IPS DF 4.7 (cell line): ENCODE measurements around the gene PTPN1.
"Not testable (repeated sequence)": the region's sequence is repeated elsewhere in the genome, so short reads cannot be mapped to it uniquely, and the experiment has no call there.

ENCODE experiments used
- DNase-seq: peaks from one replicate; pipeline ENCODE4 v3.0.0-alpha.2; 2013; ENCODE audit warnings: low spot score; ENCODE audit errors: extremely low read depth

Gene PTPN1

GRCh38 chr20:50608750-50609104, 98.5 kb downstream of the PTPN1 start:
- no peak for DNase-seq

- no peak for DNase-seq
Observed at GRCh38 chr20:50609438-50609989, 99.3 kb downstream of the PTPN1 start.

GRCh38 chr20:50610212-50610718, 100.1 kb downstream of the PTPN1 start:
- no peak for DNase-seq

GRCh38 chr20:50611128-50611810, 101.1 kb downstream of the PTPN1 start:
- DNase-seq: no peak

GRCh38 chr20:50613438-50614169, 103.4 kb downstream of the PTPN1 start:
- no peak for DNase-seq

GRCh38 chr20:50615407-50615806, 105.2 kb downstream of the PTPN1 start:
- DNase-seq: no peak

GRCh38 chr20:50617022-50617421, 106.8 kb downstream of the PTPN1 start:
- no peak for DNase-seq

- DNase-seq: no peak
Observed at GRCh38 chr20:50618537-50618936, 108.4 kb downstream of the PTPN1 start.

GRCh38 chr20:50620459-50620858, 110.3 kb downstream of the PTPN1 start:
- not testable (repeated sequence) for DNase-seq

- DNase-seq: no peak
Observed at GRCh38 chr20:50621068-50621665, 111.0 kb downstream of the PTPN1 start.

GRCh38 chr20:50624351-50625016, 114.3 kb downstream of the PTPN1 start:
- DNase-seq: no peak

GRCh38 chr20:50625986-50626677, 115.9 kb downstream of the PTPN1 start:
- no peak for DNase-seq

- DNase-seq: no peak
Observed at GRCh38 chr20:50627747-50628146, 117.6 kb downstream of the PTPN1 start.

GRCh38 chr20:50628332-50628731, 118.1 kb downstream of the PTPN1 start:
- no peak for DNase-seq

GRCh38 chr20:50628853-50629669, 118.9 kb downstream of the PTPN1 start:
- no peak for DNase-seq

GRCh38 chr20:50629670-50630045, 119.5 kb downstream of the PTPN1 start:
- DNase-seq: no peak

- DNase-seq: no peak
Observed at GRCh38 chr20:50630578-50631263, 120.5 kb downstream of the PTPN1 start.

GRCh38 chr20:50632236-50632635, 122.1 kb downstream of the PTPN1 start:
- DNase-seq: no peak

GRCh38 chr20:50632701-50633100, 122.5 kb downstream of the PTPN1 start:
- DNase-seq: no peak

- no peak for DNase-seq
Observed at GRCh38 chr20:50633361-50633760, 123.2 kb downstream of the PTPN1 start.
